GM10248 (cell line): ENCODE results near the gene FYN.

Experiments used
- CTCF ChIA-PET: fragments of 300-600 bp; sonication (Branson Sonifier 250); formaldehyde crosslinking; extraction: SDS; loops from one replicate; lab custom pipeline; 2021; ENCODE audit warnings: antibody characterized with exemption; lab: Yijun Ruan, JAX
- POLR2A ChIA-PET: fragments of 350-650 bp; sonication (Branson Sonifier 250); formaldehyde crosslinking; extraction: SDS; loops from one replicate; lab custom pipeline; 2020; ENCODE audit warnings: antibody characterized with exemption; lab: Yijun Ruan, JAX
- DNase-seq: peaks from one replicate; pipeline ENCODE4 v3.0.0; 2012; ENCODE audit errors: extremely low spot score
- TF ChIP-seq, protein P1 (sequence below): IDR thresholded peaks from 2 replicates; pipeline ENCODE4 v1.5.1; 2012; ENCODE audit warnings: mild to moderate bottlenecking, low read depth; ENCODE audit errors: extremely low read depth, missing control alignments, control extremely low read depth

The FYN gene

DNA sequence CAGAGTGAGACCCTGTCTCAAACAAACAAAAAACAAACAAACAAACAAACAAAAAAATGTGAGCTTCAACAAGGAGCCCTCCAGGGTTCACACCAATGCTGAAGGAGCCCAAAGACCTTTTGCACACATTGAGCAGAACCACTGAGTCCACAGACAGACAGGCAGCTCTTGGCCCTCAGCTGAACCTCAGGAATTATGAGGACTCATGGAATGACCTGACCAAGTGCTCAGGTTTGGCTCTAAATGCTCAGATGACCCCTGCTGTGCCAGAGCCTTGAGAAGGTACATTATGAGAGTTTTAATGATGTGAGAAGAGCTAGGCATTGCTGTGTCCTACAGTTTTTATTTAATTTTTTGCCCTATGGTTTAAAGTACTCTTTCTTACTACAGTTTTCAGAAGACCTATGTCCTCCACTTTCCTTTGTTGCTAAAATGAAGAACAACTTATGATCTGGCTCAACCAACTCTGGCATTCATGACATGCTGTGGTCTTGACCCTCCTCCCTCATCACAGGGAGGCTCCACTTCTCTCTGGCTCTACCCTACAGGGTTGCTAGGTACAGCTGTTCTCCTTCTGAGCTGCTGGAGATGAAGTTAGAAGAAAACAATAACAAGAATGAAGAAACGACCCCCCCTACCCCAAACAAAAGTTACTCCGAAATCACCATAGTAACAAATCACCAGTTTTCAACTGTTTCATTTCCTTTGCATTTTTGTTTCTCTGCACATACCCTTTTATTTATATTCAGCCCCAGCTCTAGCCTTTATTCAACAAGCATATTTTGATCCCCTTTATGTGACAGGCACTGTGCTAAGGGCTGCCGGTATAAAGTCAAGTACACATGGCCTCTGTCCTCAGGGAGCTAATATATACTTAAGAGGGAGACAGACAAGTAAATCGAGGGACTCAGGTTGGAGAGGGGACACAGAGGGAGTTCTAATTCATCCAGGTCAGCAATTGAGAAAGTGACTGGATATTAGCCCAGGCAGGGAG lies 138.9 kb downstream of the FYN start:
- CTCF ChIA-PET = interaction anchor here (0.6 to 4.4 kb wide), 7 partner anchors 9 to 308 kb away, joined by 3 to 27 read pairs (median 3); no protein-coding TSS in a partner anchor
- no peak for DNase-seq
- TF ChIP-seq, protein P1, sequence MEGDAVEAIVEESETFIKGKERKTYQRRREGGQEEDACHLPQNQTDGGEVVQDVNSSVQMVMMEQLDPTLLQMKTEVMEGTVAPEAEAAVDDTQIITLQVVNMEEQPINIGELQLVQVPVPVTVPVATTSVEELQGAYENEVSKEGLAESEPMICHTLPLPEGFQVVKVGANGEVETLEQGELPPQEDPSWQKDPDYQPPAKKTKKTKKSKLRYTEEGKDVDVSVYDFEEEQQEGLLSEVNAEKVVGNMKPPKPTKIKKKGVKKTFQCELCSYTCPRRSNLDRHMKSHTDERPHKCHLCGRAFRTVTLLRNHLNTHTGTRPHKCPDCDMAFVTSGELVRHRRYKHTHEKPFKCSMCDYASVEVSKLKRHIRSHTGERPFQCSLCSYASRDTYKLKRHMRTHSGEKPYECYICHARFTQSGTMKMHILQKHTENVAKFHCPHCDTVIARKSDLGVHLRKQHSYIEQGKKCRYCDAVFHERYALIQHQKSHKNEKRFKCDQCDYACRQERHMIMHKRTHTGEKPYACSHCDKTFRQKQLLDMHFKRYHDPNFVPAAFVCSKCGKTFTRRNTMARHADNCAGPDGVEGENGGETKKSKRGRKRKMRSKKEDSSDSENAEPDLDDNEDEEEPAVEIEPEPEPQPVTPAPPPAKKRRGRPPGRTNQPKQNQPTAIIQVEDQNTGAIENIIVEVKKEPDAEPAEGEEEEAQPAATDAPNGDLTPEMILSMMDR = no peak
- POLR2A ChIA-PET = interaction anchor here (0.7 kb wide), 1 partner anchor 635 kb away, joined by 3 read pairs; no protein-coding TSS in a partner anchor

DNA sequence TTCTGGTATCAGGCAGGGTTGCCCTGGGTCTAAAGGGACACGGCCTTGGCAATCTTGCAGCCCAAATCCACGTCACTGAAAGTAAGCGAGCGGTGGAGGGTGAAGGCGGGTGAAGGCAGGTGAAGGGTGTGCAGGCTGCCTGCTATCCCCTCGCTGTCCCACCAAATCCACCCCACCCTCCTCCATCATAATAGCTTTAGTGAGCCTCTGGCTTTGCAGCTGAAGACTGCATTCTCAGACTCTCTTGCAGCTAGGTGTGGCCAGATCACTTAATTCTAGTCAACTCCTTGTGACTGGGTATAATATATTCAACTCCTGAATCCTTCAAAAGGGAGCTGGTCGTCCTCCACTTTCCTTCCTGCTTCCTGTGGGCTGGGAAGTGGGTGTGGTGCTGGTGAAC lies 140.9 kb downstream of the FYN start:
- DNase-seq = no peak
- POLR2A ChIA-PET = no interaction called here
- CTCF ChIA-PET = interaction anchor here (1.5 to 1.6 kb wide), 2 partner anchors 10 to 12 kb away, joined by 4 read pairs; no protein-coding TSS in a partner anchor
- TF ChIP-seq, protein P1 = no peak

DNA sequence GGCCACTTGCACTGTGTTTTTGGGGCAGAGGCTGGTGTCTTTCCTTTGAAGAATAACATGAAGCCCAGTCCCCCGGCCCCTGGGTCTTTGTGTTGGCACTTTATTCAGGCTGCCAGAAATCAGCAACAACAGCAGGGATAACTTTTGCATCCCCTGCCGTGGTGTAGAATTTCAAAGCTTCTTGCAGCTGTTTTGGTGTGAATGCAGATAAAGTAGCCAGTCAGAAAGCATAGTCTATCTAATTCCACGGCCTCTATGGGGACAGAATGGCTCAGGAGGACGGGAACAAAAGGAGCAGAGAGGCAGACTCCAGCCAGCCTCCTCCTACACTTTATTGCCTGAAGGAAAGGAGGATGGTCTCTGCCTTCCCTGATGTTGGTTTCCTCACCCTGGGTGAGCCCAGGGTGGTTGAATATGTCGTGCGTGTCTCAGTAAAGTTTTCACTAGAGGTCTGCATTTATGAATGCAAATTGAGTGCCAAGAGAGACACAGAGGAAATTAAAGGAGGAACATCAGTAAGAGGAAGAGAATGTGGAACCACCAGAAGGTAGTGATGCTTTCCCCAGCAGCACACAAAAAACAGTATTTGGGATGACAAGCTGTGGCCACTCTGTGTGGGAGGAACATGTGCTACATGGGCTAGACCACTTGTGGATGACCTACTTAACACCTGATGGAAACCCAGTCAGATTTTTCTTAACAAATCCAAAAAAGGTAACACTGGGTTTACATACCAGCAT lies 141.6 kb downstream of the FYN start:
- TF ChIP-seq, protein P1 = no peak
- CTCF ChIA-PET = interaction anchor here (1.0 to 1.6 kb wide), 2 partner anchors 9 to 13 kb away, joined by 4 read pairs; no protein-coding TSS in a partner anchor
- DNase-seq = no peak
- POLR2A ChIA-PET = no interaction called here

DNA sequence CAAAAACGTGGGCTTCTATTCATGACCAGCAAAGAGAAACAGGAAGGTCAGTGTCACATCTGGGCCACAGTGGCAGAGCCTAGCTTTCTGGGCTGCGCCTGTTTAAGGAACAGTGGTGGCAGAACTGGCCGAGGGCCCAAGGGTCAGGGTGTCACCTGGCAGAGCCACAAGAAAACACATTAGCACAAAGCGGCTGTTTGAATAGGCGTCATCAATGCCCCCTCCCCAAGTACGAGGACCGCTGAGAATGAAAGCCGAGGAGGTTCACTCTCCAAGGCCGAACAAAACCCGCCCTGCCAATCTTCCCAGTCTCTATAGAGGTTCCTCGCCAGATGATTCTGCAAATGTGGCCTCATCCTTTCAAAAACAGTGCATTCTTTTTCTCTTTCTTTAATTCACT lies 142.4 kb downstream of the FYN start:
- TF ChIP-seq, protein P1 = no peak
- DNase-seq = no peak
- CTCF ChIA-PET = interaction anchor here (1.0 kb wide), 1 partner anchor 8 kb away, joined by 4 read pairs; no protein-coding TSS in a partner anchor
- POLR2A ChIA-PET = no interaction called here

DNA sequence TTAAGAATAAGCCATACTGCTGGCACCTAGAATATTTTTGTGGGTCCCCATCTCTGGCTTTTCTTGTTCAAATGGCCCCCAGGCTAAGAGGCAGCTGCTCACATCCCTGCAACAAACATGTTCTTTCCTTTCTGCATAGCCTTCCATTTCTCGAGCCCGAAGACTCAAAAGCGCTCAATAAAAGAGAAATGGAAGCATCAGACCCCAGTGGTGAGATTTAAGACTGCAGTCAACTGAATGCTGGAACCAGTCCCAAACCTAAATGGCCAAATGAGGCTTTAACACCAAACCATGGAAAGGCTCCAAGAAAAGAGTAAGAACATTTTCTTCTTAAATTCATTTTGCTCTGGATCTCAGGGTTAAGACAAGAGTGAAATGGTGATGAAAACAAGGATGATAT lies 145.4 kb downstream of the FYN start:
- TF ChIP-seq, protein P1 = no peak
- DNase-seq = no peak
- ChIA-PET POLR2A (no interaction called here), CTCF (interaction anchor here (2.3 to 4.6 kb wide), 2 partner anchors 8 to 35 kb away, joined by 10 to 27 read pairs; no protein-coding TSS in a partner anchor)

DNA sequence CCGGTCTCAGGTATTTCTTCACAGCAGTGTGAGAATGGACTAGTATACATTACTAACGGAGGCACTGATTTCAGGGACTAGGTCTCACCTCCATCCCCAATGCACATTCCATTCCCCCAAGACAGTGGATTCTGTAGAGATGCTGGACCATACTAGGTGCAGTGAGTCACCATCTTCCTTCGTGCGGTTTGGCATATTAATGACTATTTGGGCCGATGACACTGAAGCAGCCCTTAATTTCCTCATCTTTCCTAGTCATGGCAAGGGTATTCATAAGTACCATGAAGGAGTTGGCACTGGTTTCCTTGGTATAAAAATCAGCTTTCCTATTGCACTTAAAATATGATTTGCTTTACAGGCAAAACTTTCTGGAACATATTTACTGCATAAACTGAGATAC lies 146.2 kb downstream of the FYN start:
- CTCF ChIA-PET = interaction anchor here (1.4 to 4.6 kb wide), 5 partner anchors 9 to 37 kb away, joined by 3 to 27 read pairs (median 10); no protein-coding TSS in a partner anchor
- TF ChIP-seq, protein P1 = no peak
- POLR2A ChIA-PET = no interaction called here
- no peak for DNase-seq
